ENCODE data around the gene BIVM.

BIVM gene

DNA sequence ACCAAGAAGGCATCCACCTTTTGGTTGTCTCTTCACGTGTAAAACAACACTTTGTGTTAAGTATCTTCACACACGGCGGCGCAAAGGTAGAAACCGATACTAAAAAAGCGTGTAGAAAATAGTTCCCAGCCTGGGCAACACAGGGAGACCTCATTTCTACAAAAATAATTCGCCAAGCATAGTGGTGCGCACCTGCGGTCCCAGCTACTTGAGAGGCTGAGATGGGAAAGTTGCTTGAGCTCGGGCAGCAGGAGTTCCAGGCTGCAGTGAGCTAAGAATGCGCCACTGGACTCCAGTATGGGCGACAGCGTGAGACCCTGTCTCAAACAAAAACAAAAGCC is 46.3 kb downstream of the BIVM start:
- no peak for DNase-seq (ENCODE audit: low read depth)

DNA sequence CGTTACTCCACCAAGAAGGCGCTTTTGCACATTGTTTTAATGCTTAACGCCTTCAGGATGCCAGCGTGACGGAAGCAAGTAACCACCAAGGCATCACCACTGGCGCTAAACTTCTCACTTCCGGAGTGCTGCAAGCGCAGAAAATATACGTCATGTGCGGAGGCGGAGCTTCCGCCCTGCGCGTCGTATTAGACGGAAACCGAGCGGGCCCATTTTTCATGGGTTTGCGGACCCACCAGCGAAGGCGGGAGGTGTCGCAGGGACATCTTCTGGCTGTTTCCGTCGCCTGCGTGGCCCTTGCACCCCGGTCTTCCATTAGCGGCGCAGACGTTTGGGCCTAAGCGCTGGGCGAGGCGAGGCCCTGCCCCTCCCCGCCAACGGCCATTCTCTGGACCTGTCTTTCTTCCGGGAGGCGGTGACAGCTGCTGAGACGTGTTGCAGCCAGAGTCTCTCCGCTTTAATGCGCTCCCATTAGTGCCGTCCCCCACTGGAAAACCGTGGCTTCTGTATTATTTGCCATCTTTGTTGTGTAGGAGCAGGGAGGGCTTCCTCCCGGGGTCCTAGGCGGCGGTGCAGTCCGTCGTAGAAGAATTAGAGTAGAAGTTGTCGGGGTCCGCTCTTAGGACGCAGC is 46.8 kb downstream of the BIVM start, which contains the start of gene ERCC5:
ERCC5 (plus strand) TSS at position 403 of the 631 bp plus-strand sequence. CDS start 235 bp downstream, outside the sequence.
- peak; percentile 80 for DNase-seq (ENCODE audit: low read depth)

DNA sequence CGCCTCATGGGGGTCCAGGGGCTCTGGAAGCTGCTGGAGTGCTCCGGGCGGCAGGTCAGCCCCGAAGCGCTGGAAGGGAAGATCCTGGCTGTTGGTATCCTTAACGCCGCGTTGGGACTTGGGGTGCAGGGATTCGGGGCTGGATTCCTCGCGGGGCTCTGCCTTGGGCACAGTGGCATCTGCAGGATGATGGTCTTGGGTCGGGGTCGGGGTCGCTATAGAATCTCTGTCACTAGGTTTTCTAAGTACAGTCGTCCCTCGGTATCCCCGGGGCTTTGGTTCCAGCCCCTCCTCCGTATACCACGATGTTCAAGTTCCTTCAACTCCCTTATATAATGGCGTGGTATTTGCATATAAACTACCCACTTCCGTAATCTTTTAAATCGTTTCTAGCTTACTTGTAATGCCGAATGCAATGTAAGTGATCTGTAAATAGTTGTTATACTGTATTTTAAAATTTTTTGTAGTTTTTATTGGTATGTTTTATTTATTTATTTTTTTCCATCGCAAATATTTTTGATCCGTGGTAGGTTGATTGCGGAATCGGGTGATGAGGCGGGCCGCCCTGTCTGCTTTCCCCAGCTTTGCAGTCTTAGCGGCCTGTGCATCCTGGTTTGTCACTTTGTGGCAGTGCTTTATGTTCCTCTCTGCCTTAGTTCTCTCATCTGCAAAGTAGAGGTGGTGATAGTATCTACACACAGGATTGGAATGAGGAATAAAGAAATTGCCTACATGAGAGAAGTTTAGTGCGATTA is 47.5 kb downstream of the BIVM start:
- no peak for DNase-seq (ENCODE audit: low read depth)

DNA sequence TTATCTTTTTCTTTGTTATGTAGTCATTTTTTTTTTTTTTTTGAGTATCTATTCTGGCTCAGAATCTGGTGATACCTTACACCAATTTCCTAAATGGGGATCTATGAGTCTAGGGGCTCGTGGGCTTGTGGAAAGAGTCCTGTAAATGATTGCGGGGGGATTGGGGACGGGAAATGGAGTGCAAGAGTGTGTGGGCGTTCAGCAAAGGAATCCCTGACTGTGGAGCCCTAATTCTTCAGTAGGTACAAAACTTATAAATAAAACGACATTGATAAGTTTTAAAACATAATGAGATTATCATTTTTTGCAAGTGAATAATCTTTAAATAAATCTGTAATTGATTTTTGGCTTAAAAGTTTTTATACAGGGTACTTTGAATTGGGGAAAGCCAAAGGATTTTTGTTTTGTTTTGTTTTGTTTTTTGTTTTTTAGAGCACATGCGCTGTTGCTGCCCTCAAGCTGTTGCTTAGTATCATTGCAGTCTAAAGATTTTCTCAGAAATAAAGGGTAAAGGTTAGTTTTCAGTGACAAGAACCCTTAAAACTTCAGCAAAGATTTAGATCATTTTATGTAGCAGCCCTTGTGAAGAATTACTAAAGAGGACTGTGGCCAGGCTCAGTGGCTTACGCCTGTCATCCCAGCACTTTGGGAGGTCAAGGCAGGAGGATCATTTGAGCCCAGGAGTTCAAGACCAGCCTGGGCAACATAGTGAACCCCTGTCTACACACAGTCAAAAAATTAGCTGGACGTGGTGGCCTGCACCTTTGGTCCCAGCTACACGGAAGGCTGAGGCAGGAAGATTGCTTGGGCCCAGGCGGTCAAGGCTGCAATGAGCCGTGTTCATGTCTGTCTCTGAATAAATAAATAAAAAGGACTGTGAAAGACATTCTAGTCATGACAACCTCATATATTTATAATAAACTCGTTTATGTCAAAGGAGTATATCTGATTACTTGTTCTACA is 48.6 kb downstream of the BIVM start:
- DNase-seq (ENCODE audit: low read depth): no peak

DNA sequence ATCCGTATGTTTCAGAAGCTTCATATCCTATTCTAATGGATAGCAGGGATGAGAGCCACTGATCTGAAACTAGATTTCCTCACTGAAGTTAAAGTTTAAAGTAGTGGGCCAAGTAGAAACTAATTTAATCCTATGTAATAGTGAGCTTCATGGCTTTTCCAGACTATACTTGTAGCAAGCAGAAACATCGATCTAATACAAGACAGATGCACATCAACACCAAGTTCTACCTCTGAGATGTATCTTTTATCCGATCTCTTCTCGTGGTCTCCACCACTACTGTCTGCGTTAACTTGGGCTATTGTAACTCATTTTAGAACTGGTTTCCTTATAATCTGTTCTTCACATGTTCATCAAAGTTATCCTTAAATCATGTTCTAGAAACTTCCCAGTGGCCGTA is 50.0 kb downstream of the BIVM start:
- no peak for DNase-seq (ENCODE audit: low read depth)

DNA sequence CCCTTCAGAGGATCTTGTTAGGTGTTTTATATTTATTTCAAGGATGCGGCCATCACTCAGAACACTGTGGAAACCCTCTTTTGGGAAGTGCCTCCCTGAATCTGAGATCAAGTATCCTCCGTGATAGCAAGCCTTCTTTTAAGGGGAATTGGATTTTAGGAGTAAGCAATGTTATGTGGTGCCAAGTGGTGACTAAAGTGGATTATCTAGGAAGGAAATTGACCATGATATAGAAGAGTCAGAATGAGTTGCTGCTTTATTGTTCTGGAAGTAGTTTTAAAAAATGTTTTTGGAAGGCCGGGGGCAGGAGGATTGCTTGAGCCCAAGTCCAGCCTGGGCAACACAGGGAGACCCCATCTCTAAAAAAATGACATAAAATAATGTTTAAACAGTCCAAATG is 53.6 kb downstream of the BIVM start:
- no peak for DNase-seq (ENCODE audit: low read depth)

DNA sequence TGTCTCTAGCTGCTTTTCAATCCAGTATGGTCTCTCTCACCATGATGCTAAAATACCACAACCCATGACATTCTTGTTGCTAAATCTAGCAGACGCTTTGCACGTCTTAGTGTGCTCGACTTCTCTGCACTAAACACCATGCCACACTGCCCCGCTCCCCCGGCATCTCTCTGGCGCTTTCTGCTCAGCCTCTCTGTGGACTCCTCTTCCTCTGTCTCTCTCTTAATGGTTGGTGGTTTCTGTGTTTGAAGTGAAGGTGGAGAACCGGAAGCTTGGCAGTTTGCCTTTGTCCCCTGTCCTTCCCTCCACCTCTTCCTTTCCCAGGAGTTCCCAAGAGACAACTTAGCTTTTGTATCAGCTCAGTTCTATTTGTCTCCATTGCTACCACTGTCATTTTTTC is 55.8 kb downstream of the BIVM start:
- no peak for DNase-seq (ENCODE audit: low read depth)

DNA sequence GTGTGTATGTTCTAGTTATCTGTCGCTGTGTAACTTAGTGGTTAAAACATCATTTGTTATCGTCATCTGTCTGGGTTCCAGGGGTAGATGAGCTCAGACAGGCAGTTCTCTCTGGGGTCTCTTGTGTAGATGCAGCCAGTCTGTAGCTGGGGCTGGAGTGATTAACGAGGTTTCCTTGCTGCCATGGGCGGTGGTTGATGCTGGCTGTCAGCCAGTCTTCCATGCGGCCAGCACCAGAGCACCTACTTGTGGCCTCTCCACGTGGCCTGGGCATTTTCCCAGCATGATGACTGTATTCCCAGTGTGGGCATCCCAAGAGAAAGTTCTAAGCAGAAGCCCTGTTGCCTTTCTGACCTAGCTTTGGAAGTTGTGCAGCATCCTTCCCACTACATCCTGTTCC is 57.6 kb downstream of the BIVM start:
- DNase-seq (ENCODE audit: low read depth): no peak

DNA sequence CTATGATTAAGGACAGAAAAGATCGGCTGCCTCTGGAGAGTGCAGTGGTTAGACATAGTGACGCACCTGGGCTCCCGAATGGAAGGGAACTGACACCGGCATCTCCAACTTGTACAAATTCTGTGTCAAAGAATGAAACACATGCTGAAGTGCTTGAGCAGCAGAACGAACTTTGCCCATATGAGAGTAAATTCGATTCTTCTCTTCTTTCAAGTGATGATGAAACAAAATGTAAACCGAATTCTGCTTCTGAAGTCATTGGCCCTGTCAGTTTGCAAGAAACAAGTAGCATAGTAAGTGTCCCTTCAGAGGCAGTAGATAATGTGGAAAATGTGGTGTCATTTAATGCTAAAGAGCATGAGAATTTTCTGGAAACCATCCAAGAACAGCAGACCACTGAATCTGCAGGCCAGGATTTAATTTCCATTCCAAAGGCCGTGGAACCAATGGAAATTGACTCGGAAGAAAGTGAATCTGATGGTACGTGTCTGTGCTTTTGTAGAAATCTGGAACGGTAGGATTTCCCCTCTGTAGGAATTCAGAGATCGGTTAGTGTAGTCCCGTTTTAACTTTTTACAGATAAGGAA is 63.8 kb downstream of the BIVM start:
- no peak for DNase-seq (ENCODE audit: low read depth)

DNA sequence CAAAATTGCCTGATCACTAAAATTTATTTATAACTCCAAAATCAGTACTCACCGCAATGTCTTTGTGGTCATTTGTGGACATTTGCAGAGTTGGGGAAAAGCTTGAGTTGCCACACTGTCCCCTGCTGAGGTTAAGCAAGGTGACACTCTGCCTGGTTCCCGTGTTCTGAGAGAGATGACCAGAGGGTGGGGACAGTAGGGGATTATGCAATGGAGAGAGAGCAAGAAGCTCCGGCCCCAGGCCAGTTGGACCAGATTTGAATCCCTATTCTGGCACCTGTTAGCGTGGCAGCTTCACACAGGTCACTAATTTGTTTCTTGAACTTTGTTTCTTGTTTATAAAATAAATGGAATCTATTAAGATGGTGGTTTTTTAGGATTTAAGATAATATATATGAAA is 64.7 kb downstream of the BIVM start:
- DNase-seq (ENCODE audit: low read depth): no peak

DNA sequence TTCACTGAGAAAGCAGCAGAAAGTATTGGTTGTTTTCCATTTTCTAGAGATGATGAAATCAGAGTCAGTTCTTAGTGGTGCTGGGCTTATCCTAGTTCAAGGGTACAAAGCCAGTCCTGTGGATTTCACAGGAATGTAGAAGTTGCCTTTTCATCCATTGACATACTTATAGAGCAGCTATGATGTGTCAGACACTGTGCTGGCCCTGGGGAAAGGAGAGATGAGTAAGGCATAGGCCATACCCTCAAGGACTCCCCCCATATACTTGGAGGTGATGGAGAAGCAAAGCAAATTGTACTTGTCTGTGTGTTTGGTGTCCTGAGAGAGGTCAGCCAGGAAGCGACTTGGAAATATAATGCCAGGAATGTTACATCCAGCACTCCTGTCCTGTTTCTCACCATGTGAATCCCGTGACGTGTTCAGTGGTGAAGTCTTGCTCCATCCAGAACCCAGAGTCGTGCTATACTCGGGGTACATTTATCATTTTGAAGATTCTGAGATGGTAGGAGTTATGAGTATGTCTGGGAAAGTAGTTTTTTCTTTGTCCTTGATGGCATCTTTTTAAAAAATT is 69.5 kb downstream of the BIVM start:
- no peak for DNase-seq (ENCODE audit: low read depth)

DNA sequence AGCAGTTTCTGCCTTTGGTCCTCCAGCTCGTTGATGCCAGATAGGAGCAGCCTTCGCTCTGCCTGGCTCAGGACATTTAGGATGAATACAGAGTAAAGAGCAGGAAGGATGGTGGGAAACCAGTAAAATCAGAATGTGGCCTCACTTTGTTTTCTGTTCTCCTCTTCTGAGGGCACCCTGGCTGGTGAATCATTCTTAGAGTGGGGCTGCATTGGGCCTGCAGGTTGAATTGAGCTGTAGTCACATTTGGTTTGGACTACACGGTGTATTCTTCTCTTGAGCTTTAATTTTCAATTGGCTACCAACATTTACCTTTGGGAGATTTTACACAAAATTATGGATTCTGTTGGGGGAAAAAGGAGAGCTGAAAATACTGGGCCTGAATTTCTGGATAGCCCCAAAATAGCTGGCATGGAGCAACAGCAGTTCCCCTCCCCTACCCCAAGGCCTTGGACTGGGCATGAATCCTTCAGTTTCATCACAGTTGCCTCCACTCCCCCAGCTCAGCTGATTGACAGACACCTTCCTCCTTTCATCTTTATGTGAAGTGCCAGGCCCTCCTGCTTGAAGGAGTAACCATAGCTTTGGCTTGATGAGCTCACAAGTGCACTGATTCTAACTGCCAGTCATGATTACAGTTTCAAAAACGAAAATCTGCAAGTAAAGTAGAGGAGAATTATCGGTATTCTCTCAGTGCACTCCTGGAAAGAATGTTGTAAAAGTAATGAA is 71.2 kb downstream of the BIVM start:
- no peak for DNase-seq (ENCODE audit: low read depth)

DNA sequence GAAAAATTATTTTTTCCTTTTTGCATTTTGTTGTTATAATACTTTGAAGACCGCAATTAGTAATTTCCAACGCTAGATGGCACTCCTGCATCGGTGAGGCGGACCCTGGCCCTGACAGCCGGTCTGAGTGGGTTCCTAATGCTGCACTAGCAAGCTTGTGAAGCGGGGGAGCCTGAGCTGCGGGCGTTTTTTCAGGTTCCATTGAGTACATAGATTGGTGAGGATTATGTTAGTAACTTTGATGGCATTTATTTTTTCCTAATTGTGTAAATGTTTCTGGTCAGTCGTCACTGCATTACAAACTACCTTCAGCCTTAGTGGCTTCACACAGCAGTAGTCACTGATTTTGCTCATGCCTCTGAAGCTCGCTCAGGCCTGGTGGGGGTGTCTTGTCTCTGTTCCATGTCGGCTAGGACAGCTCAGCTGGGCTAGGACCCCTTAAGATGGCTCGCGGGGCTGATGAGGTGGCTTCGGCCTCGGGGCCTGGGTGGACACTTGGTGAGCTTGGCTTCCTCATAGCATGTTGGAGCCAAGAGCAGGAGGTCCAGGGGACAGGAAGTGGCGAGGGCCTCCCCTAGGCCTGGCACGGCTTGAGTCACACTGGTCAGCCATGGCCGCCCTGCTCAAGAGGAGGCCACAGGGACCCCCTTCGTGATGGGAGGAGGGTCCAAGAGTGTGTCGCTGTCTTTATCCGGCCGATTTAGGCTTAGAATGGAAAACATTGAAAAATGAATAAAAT is 71.9 kb downstream of the BIVM start:
- no peak for DNase-seq (ENCODE audit: low read depth)

DNA sequence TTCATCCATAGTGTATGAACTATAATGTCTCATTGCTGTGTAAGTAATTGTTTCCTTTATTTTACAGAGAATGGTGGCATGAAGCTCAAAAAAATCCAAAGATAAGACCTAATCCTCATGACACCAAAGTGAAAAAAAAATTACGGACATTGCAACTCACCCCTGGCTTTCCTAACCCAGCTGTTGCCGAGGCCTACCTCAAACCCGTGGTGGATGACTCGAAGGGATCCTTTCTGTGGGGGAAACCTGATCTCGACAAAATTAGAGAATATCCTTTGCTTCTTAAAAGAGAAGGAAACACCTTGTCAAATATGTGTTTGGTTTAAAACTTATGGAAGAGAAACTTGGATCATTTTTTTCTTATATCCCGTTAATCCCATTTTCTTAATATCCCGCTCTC is 73.2 kb downstream of the BIVM start:
- no peak for DNase-seq (ENCODE audit: low read depth)

DNA sequence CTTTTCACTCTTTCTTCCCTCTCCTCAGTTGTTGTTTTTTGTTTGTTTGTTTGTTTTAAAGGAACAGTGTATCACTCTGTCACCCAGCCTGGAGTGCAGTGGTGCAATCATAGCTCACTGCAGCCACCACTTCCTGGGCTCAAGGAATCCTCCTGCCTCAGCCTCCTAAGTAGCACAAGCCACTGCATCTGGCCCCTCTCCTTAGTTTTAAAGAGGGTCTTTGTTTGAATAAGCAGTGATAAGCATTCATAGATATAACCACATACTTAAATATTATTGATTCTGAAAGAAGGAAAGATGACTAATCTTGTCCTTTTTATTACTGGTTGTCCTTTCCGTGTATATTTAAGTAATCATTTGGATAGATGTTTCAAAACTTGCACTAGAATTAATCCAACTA is 73.6 kb downstream of the BIVM start:
- no peak for DNase-seq (ENCODE audit: low read depth)

DNA sequence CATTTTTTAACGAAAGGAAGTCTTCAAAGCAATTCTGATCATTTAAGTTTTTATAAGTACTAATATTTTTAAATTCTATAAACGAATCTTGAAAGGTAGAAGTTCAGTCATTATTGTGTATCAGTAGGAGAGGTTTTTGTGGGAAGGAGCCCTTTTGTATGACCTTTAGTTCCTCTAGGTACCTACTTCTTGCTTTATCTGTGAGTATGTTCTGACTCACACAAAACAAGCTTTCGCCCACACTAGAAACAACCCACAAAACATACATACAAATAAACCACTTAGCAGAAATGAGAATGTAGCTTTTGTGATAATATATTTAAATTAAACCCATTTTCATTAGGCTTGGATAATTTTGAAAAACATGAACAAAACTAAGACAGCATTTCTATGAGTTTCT is 74.7 kb downstream of the BIVM start:
- no peak for DNase-seq (ENCODE audit: low read depth)

DNA sequence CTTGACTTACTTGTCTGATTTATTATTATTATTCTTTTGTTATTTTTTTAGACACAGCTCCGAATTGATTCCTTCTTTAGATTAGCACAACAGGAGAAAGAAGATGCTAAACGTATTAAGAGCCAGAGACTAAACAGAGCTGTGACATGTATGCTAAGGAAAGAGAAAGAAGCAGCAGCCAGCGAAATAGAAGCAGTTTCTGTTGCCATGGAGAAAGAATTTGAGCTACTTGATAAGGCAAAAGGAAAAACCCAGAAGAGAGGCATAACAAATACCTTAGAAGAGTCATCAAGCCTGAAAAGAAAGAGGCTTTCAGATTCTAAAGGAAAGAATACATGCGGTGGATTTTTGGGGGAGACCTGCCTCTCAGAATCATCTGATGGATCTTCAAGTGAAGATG is 76.3 kb downstream of the BIVM start:
- no peak for DNase-seq (ENCODE audit: low read depth)

DNA sequence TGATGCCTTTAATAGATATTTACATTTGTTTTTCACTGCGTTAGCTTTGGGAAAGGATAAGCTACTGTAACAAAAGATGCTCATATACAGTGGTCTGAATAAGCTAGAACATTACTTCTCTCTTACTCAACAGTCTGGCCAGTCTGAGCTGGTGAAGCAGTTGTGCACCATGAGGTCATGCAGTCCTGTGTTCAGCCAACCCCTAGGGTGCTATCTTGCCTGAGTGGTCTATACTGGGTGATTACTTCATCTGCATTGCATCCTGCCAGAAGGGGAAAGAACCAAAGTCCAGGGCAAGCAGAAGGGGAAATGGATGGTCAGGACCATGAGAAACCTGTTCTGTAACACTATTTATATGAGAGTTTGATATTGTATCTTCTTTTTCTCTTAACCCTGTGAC is 78.4 kb downstream of the BIVM start:
- DNase-seq (ENCODE audit: low read depth): no peak

DNA sequence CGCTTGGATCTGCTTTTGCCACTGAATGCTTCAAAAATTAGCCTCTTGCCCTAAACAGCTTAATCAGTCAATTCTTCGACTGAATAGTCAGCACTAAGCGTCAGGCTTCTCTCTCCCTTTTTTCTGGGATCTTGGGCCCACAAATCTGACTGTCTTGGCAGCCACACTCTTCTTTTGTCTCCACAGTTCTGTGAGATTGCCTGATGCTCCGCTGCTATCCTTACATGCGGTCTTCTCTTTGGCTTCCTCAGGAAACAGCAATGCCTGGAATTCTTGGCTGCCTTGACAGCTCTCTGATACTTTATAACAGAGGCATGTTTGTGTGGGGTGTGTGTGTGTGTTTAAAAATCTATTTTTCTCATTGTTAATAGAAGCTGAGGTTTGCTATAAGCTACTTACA is 79.6 kb downstream of the BIVM start:
- no peak for DNase-seq (ENCODE audit: low read depth)

DNA sequence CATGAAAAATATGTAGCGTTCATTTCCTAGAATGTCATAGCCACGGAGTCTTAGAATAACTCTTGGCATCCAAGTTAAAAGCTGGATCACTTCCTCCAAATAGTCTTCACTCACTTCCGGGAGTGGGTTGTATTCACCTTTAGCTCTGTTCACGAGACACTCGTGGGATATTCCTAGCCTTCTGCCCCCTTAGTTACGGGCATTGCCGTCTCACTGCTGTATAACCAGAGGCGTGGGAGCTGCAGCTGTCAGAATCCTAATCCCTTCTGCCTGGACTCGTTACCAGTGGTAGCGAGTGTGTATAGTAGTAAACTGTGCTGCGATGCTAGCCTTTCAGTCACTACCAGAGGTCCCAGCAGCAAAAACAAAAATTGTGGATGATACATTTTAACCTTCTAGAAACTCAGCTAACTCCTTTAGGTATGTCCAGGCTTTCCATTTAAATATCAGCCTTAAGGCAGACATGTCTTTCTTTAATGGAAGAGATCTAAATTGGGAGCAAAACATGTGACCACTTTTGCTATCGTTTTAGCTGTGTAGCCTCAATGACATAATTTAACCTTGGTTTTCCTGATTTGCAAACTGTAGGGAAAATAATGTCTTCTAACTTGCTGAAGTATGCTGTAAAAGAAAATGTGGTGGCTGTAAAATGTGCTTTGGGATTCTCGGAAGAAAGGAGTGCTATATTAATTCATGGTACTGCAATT is 81.0 kb downstream of the BIVM start:
- no peak for DNase-seq (ENCODE audit: low read depth)
